MM.1S (cell line): ENCODE results near the gene SLC10A3.
A peak's percentile ranks its signal among the peaks of the same experiment; 100 is the strongest.

Experiments used
- DNase-seq: peaks from one replicate; pipeline ENCODE4 v3.0.0-alpha.2; 2015
- H2AFZ ChIP-seq: fragments of 300-600 bp; sonication (generic); 2 replicates; pipeline ENCODE4 v1.6.0; 2016; ENCODE audit warnings: antibody characterized with exemption, low read length
- H3F3A ChIP-seq: fragments of 300-600 bp; sonication (generic); 2 replicates; pipeline ENCODE4 v1.6.1; 2016; ENCODE audit warnings: mild to moderate bottlenecking, antibody characterized with exemption, low read length, moderate library complexity, mixed read lengths; ENCODE audit not compliant: insufficient read depth
- H3K27ac ChIP-seq: fragments of 300-600 bp; sonication (generic); 2 replicates; pipeline ENCODE4 v1.5.1; 2016; ENCODE audit warnings: mild to moderate bottlenecking, low read length
- H3K27me3 ChIP-seq: fragments of 300-600 bp; sonication (generic); replicated peaks from 2 replicates; pipeline ENCODE4 v1.6.0; 2016; ENCODE audit warnings: low read length; ENCODE audit not compliant: insufficient read depth
- H3K36me3 ChIP-seq: fragments of 300-600 bp; sonication (generic); replicated peaks from 2 replicates; pipeline ENCODE4 v1.6.1; 2016; ENCODE audit warnings: mild to moderate bottlenecking, low read length, mixed read lengths; ENCODE audit not compliant: insufficient read depth
- H3K4me1 ChIP-seq: fragments of 300-600 bp; sonication (generic); 2 replicates; pipeline ENCODE4 v1.6.1; 2016; ENCODE audit warnings: low read length, mixed read lengths
- H3K4me2 ChIP-seq: fragments of 300-600 bp; sonication (generic); 2 replicates; pipeline ENCODE4 v1.6.0; 2016; ENCODE audit warnings: low read depth, low read length
- H3K4me3 ChIP-seq: fragments of 300-600 bp; sonication (generic); 2 replicates; pipeline ENCODE4 v1.5.1; 2016; ENCODE audit warnings: low read length, mixed read lengths
- H3K79me2 ChIP-seq: fragments of 300-600 bp; sonication (generic); 2 replicates; pipeline ENCODE4 v1.6.1; 2016; ENCODE audit warnings: mixed run types, low read length, mixed read lengths
- H3K9ac ChIP-seq: fragments of 300-600 bp; sonication (generic); 2 replicates; pipeline ENCODE4 v1.6.1; 2016; ENCODE audit warnings: low read length, mixed read lengths
- H3K9me2 ChIP-seq: fragments of 300-600 bp; sonication (generic); replicated peaks from 2 replicates; pipeline ENCODE4 v1.6.1; 2016; ENCODE audit warnings: mild to moderate bottlenecking, low read length, mixed read lengths; ENCODE audit not compliant: insufficient read depth
- H3K9me3 ChIP-seq: fragments of 300-600 bp; sonication (generic); replicated peaks from 2 replicates; pipeline ENCODE4 v1.6.1; 2016; ENCODE audit warnings: mild to moderate bottlenecking, low read length, mixed read lengths; ENCODE audit not compliant: insufficient read depth
- H4K20me1 ChIP-seq: fragments of 300-600 bp; sonication (generic); 2 replicates; pipeline ENCODE4 v1.6.1; 2016; ENCODE audit warnings: mild to moderate bottlenecking, low read length, moderate library complexity, mixed read lengths; ENCODE audit not compliant: insufficient read depth
- EZH2 ChIP-seq: fragments of 300-600 bp; sonication (generic); optimal IDR thresholded peaks from 2 replicates; pipeline ENCODE3; 2017; ENCODE audit warnings: low read depth, mild to moderate bottlenecking, antibody characterized with exemption, low read length, mixed read lengths
- EZH2phosphoT487 ChIP-seq: fragments of 300-600 bp; sonication (generic); IDR thresholded peaks from 2 replicates; pipeline ENCODE4 v1.6.1; 2018; ENCODE audit warnings: antibody characterized with exemption, low read length
- TF ChIP-seq, protein P1 (sequence below): fragments of 300-600 bp; sonication (generic); IDR thresholded peaks from 2 replicates; pipeline ENCODE4 v1.5.1; 2016; ENCODE audit warnings: antibody characterized with exemption, low read length, mixed read lengths

Gene SLC10A3

GRCh38 chrX:154534526-154535322 is 44.3 kb upstream of the SLC10A3 start:
- DNase-seq = peak; percentile 82
- H3K9me3 ChIP-seq = no peaks in the 10 kb centered on the region
- no peak overlapping the region for H3K27ac ChIP-seq
- peaks cover 4% of the 10 kb centered on the region for H3K4me1 ChIP-seq
- 0 out of 2 replicates have a peak overlapping the region, but pooled peaks have one; percentile 43 for H2AFZ ChIP-seq
- no peaks in the 10 kb centered on the region for H4K20me1 ChIP-seq
- no peaks in the 10 kb centered on the region for H3K36me3 ChIP-seq
- H3K9me2 ChIP-seq = no peaks in the 10 kb centered on the region
- no peaks in the 10 kb centered on the region for H3F3A ChIP-seq
- peak overlapping the region; percentile 25; the same call in 1 of the 2 replicates for H3K9ac ChIP-seq
- TF ChIP-seq, protein P1, sequence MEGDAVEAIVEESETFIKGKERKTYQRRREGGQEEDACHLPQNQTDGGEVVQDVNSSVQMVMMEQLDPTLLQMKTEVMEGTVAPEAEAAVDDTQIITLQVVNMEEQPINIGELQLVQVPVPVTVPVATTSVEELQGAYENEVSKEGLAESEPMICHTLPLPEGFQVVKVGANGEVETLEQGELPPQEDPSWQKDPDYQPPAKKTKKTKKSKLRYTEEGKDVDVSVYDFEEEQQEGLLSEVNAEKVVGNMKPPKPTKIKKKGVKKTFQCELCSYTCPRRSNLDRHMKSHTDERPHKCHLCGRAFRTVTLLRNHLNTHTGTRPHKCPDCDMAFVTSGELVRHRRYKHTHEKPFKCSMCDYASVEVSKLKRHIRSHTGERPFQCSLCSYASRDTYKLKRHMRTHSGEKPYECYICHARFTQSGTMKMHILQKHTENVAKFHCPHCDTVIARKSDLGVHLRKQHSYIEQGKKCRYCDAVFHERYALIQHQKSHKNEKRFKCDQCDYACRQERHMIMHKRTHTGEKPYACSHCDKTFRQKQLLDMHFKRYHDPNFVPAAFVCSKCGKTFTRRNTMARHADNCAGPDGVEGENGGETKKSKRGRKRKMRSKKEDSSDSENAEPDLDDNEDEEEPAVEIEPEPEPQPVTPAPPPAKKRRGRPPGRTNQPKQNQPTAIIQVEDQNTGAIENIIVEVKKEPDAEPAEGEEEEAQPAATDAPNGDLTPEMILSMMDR = peak; percentile 99
- no peak for TF ChIP-seq EZH2
- no peaks in the 10 kb centered on the region for H3K79me2 ChIP-seq
- H3K4me2 ChIP-seq = peak overlapping the region; percentile 13; the same call in 1 of the 2 replicates
- no peaks in the 10 kb centered on the region for H3K27me3 ChIP-seq
- H3K4me3 ChIP-seq = no peak overlapping the region

GRCh38 chrX:154532690-154533089 is 42.3 kb upstream of the SLC10A3 start:
- no peak for TF ChIP-seq EZH2
- no peak for TF ChIP-seq EZH2phosphoT487
- TF ChIP-seq, protein P1 = no peak
- Histone ChIP-seq H4K20me1 (no peaks in the 10 kb centered on the region), H3F3A (no peaks in the 10 kb centered on the region), H3K9me3 (no peaks in the 10 kb centered on the region), H3K79me2 (no peaks in the 10 kb centered on the region), H3K4me2 (no peak overlapping the region), H3K4me3 (no peak overlapping the region), H3K27ac (no peak overlapping the region), H3K36me3 (no peaks in the 10 kb centered on the region), H2AFZ (no peak overlapping the region), H3K4me1 (peaks cover 4% of the 10 kb centered on the region), H3K27me3 (no peaks in the 10 kb centered on the region), H3K9ac (no peak overlapping the region), H3K9me2 (no peaks in the 10 kb centered on the region)
- DNase-seq = no peak

- H3K4me1 ChIP-seq = peaks cover 4% of the 10 kb centered on the region
- H3K79me2 ChIP-seq = no peaks in the 10 kb centered on the region
- H2AFZ ChIP-seq = no peak overlapping the region
- no peaks in the 10 kb centered on the region for H4K20me1 ChIP-seq
- H3K36me3 ChIP-seq = no peaks in the 10 kb centered on the region
- H3K4me2 ChIP-seq = no peak overlapping the region
- DNase-seq = no peak
- no peaks in the 10 kb centered on the region for H3K27me3 ChIP-seq
- H3F3A ChIP-seq = no peaks in the 10 kb centered on the region
- H3K4me3 ChIP-seq = no peak overlapping the region
- TF ChIP-seq, protein P1 = no peak
- TF ChIP-seq EZH2 = no peak
- TF ChIP-seq EZH2phosphoT487 = no peak
- no peak overlapping the region for H3K9ac ChIP-seq
- H3K9me2 ChIP-seq = no peaks in the 10 kb centered on the region
- H3K27ac ChIP-seq = no peak overlapping the region
- H3K9me3 ChIP-seq = no peaks in the 10 kb centered on the region
Observed at GRCh38 chrX:154531626-154532025, 41.2 kb upstream of the SLC10A3 start.
